Suprapubic skin (tissue), 4 donors: Measurements from ENCODE around the gene HLA-DPB1. TPM values are rescaled to one million over a fixed set of nuclear protein-coding genes. Genes with fewer than 3 reads are reported as not detected.

Source experiments
- DNase-seq, 2 donors: peaks; one replicate each; pipeline ENCODE4 v3.0.0-alpha.2; 2019; ENCODE audit warnings: low spot score in 2 of 2
- H3K27ac ChIP-seq: fragments of 200-600 bp; sonication (generic); one replicate; pipeline ENCODE4 v1.5.1; 2019
- H3K27me3 ChIP-seq: fragments of 200-600 bp; sonication (generic); one replicate; pipeline ENCODE4 v1.5.1; 2019
- H3K36me3 ChIP-seq: fragments of 200-600 bp; sonication (generic); one replicate; pipeline ENCODE4 v1.5.1; 2019
- H3K4me1 ChIP-seq: fragments of 200-600 bp; sonication (generic); one replicate; pipeline ENCODE4 v1.5.1; 2019
- H3K4me3 ChIP-seq: fragments of 200-600 bp; sonication (generic); one replicate; pipeline ENCODE4 v1.5.1; 2019; ENCODE audit warnings: mild to moderate bottlenecking
- H3K9me3 ChIP-seq: fragments of 200-600 bp; sonication (generic); one replicate; pipeline ENCODE4 v1.5.1; 2019
- EP300 ChIP-seq: sonication (generic); formaldehyde crosslinking; IDR thresholded peaks from one replicate; pipeline ENCODE4 v1.6.1; 2017; ENCODE audit warnings: antibody characterized with exemption
- POLR2A ChIP-seq, 2 donors: fragments of 450-650 bp; IDR thresholded peaks; one replicate each; pipeline ENCODE4 v1.6.1; 2017; ENCODE audit warnings: antibody characterized with exemption in 2 of 2, mild to moderate bottlenecking in 2 of 2, moderate library complexity in 2 of 2
- POLR2AphosphoS5 ChIP-seq, 3 donors: sonication (generic); formaldehyde crosslinking; IDR thresholded peaks; one replicate each; pipeline ENCODE4 v1.6.1; 2017; ENCODE audit warnings: antibody characterized with exemption in 3 of 3
- WGBS: methylation state at CpG from one replicate; pipeline ENCODE4 v1.1.5; 2018; 5-methylcytosine and 5-hydroxymethylcytosine counted together
- total RNA-seq, 4 donors: library from RNA; depleted of rRNA; stranded (reverse); fragments of >200 nt; gene quantifications; one replicate each; pipeline ENCODE4 v1.1.0, GENCODE V29; 2016
- TF ChIP-seq, protein P1 (sequence below), 2 donors: fragments of 200-600 bp in 1 of 2; fragments of 450-650 bp in 1 of 2; sonication (generic) in 1 of 2; IDR thresholded peaks; one replicate each; pipeline ENCODE4 v1.5.1; 2016 to 2019; ENCODE audit warnings: antibody characterized with exemption in 2 of 2, mild to moderate bottlenecking in 1 of 2, moderate library complexity in 1 of 2

The HLA-DPB1 gene
- total RNA-seq, 4 donors from 2014 or later, result 23.7 to 76.6 (median 51.7) TPM

DNA sequence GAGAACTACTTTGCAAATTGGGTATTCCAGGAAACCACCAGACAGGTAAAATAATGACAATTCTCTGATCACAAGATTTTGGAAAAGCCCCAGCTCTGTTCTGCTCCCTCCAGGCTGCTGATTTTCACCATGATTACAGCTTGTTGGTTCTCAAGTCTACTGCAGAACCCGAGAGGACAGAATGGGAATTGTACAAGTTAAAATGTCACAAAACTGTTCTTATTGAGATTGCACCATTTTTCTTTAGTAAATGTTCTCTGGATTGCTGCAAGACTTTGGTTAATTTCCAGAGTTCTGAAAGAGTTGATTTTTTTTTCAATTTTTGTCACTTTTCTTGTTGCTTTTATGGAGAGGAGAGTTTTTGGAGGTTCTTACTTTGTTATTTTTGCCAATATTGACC, 39.3 kb upstream of the HLA-DPB1 start:
- no peaks in the 10 kb centered on the region for H3K9me3 ChIP-seq
- no peaks in the 10 kb centered on the region for H3K4me1 ChIP-seq
- no peaks in the 10 kb centered on the region for H3K36me3 ChIP-seq
- 42% methylated on average over 1 of the region's 1 CpG for WGBS
- H3K27me3 ChIP-seq, result no peaks in the 10 kb centered on the region
- H3K4me3 ChIP-seq, result no peak overlapping the region
- TF ChIP-seq, protein P1, sequence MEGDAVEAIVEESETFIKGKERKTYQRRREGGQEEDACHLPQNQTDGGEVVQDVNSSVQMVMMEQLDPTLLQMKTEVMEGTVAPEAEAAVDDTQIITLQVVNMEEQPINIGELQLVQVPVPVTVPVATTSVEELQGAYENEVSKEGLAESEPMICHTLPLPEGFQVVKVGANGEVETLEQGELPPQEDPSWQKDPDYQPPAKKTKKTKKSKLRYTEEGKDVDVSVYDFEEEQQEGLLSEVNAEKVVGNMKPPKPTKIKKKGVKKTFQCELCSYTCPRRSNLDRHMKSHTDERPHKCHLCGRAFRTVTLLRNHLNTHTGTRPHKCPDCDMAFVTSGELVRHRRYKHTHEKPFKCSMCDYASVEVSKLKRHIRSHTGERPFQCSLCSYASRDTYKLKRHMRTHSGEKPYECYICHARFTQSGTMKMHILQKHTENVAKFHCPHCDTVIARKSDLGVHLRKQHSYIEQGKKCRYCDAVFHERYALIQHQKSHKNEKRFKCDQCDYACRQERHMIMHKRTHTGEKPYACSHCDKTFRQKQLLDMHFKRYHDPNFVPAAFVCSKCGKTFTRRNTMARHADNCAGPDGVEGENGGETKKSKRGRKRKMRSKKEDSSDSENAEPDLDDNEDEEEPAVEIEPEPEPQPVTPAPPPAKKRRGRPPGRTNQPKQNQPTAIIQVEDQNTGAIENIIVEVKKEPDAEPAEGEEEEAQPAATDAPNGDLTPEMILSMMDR (IDR thresholded peaks at IDR 0.05), result no peak
- TF ChIP-seq POLR2AphosphoS5 (IDR thresholded peaks at IDR 0.05), result no peak
- no peak for TF ChIP-seq EP300
- TF ChIP-seq POLR2A (IDR thresholded peaks at IDR 0.05), result no peak
- no peak for DNase-seq
- no peak overlapping the region for H3K27ac ChIP-seq

DNA sequence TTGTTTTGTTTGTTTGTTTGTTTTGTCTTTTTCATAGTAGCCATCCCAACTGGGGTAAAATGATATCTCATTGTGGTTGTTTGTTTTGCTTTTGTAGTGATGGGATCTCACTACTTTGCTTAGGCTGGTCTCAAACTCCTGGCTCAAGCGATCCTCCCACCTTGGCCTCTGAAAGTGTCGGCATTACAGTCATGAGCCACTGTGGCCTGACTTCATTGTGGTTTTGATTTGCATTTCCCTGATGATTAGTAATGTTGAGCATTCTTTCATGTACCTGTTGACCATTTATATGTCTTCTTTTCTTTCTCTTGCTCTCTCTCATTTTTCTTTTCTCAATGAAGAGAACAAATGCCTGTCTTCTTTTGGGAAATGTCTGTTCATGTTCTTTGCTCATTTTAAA, 35.6 kb upstream of the HLA-DPB1 start:
- H3K4me1 ChIP-seq, result no peaks in the 10 kb centered on the region
- H3K36me3 ChIP-seq, result no peaks in the 10 kb centered on the region
- DNase-seq, result no peak

GRCh38 chr6:33049323-33050013, 26.3 kb upstream of the HLA-DPB1 start:
- Histone ChIP-seq H3K27ac (no peak overlapping the region), H3K9me3 (no peaks in the 10 kb centered on the region), H3K4me1 (no peaks in the 10 kb centered on the region), H3K36me3 (no peaks in the 10 kb centered on the region), H3K4me3 (no peak overlapping the region), H3K27me3 (peaks cover 21% of the 10 kb centered on the region)
- TF ChIP-seq POLR2A (IDR thresholded peaks at IDR 0.05), result no peak
- TF ChIP-seq, protein P1 (IDR thresholded peaks at IDR 0.05), result no peak
- TF ChIP-seq EP300, result no peak
- TF ChIP-seq POLR2AphosphoS5 (IDR thresholded peaks at IDR 0.05), result no peak
- DNase-seq, result no peak
- WGBS, result 71% methylated on average over 9 of the region's 9 CpGs

More for the DNA sequence above, 35.6 kb upstream of the HLA-DPB1 start:
- H3K27ac ChIP-seq, result no peak overlapping the region
- no peaks in the 10 kb centered on the region for H3K9me3 ChIP-seq
- H3K4me3 ChIP-seq, result no peak overlapping the region
- 90% methylated on average over 2 of the region's 2 CpGs for WGBS
- TF ChIP-seq, protein P1 (IDR thresholded peaks at IDR 0.05), result no peak
- TF ChIP-seq POLR2AphosphoS5 (IDR thresholded peaks at IDR 0.05) (no peak), EP300 (no peak), POLR2A (IDR thresholded peaks at IDR 0.05) (no peak)
- H3K27me3 ChIP-seq, result no peaks in the 10 kb centered on the region

DNA sequence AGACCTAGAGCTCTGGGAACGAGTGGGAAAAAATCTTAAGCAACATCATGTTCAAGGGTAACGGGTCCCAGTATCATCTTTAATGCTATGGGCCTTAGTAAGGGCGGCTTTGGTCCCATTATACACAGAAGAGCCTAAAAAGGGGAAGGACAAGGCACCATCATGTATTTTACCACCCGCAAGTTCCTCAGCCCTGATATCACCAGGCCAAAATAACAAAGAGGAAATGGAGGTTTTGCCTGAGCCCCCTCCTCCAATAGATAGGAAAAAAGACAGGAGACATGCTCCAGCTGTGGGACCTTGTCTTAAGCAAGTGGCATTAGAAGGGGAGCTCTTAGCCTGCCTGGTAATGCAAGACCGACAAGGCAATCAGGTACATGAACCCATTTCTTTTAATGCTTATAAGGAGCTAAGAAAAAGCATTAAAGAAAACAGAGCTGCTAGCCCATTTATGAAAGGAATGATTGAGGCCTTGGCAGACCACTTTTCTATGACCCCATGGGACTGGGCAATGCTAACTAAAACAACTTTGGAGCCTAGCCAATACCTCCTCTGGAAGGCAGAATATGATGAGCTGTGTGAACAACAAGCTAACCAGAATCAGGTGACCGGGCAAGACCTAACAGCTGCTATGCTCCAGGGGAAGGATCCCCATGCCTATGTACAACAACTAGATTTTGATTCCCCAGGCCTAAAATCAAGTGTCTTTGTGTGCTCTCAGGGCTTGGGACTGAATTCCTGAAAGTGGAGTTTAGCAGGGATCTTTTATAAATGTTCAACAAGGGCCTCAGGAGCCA, 25.6 kb upstream of the HLA-DPB1 start:
- H3K27me3 ChIP-seq, result peaks cover 21% of the 10 kb centered on the region
- no peak for DNase-seq
- no peaks in the 10 kb centered on the region for H3K4me1 ChIP-seq
- no peaks in the 10 kb centered on the region for H3K36me3 ChIP-seq
- no peak overlapping the region for H3K27ac ChIP-seq
- no peaks in the 10 kb centered on the region for H3K9me3 ChIP-seq
- no peak for TF ChIP-seq POLR2AphosphoS5 (IDR thresholded peaks at IDR 0.05)
- no peak for TF ChIP-seq POLR2A (IDR thresholded peaks at IDR 0.05)
- TF ChIP-seq, protein P1 (IDR thresholded peaks at IDR 0.05), result no peak
- TF ChIP-seq EP300, result no peak
- H3K4me3 ChIP-seq, result no peak overlapping the region
- WGBS, result 80% methylated on average over 5 of the region's 6 CpGs

- Histone ChIP-seq H3K27ac (no peak overlapping the region), H3K27me3 (peaks cover 15% of the 10 kb centered on the region), H3K4me1 (no peaks in the 10 kb centered on the region), H3K4me3 (no peak overlapping the region), H3K9me3 (no peaks in the 10 kb centered on the region), H3K36me3 (no peaks in the 10 kb centered on the region)
- DNase-seq, result no peak
- no peak for TF ChIP-seq EP300
- TF ChIP-seq, protein P1 (IDR thresholded peaks at IDR 0.05), result no peak
- TF ChIP-seq POLR2A (IDR thresholded peaks at IDR 0.05), result no peak
- TF ChIP-seq POLR2AphosphoS5 (IDR thresholded peaks at IDR 0.05), result no peak
Observed at GRCh38 chr6:33052627-33053026, 23.2 kb upstream of the HLA-DPB1 start.
